Measurements from ENCODE around the gene COLGALT1. TPM values are rescaled to one million over a fixed set of nuclear protein-coding genes. Genes with fewer than 3 reads are reported as not detected.

Gene COLGALT1
- polyA plus RNA-seq, 3 donors = 66.8 to 176 (median 68.8) TPM

GRCh38 chr19:17522988-17523872 lies 32.2 kb upstream of the COLGALT1 start:
- peak overlapping the region; percentile 83 for H3K4me2 ChIP-seq (replicated peaks; ENCODE audit: extremely low read depth, low read length, poor library complexity, severe bottlenecking)
- no peak for TF ChIP-seq CTCF (IDR thresholded peaks at IDR 0.05)
- Mint-ChIP-seq H3K27ac (peak overlapping the region; percentile 87 to 96 (median 94)), H3K4me1 (peaks cover 46% of the 10 kb centered on the region), H3K4me3 (peak overlapping the region; percentile 76 to 88), H3K27me3 (ENCODE audit: low read depth in 3 of 3) (peaks cover 0 to 6% (median 4%) of the 10 kb centered on the region in 3 donors), H3K9me3 (peaks cover 2 to 15% (median 2%) of the 10 kb centered on the region in 7 donors), H3K36me3 (peaks cover 6 to 42% of the 10 kb centered on the region in 2 donors)
- H3K9me3 ChIP-seq (replicated peaks in 1 of 2; ENCODE audit: control insufficient read depth in 1 of 2, insufficient read depth in 1 of 2, low read length in 2 of 2) = peaks cover 0 to 5% of the 10 kb centered on the region in 2 donors
- H4K20me1 ChIP-seq (ENCODE audit: insufficient read depth, low read length) = no peaks in the 10 kb centered on the region
- H3K27me3 ChIP-seq (ENCODE audit: control insufficient read depth in 2 of 2, insufficient read depth in 2 of 2, low read length in 2 of 2) = no peaks in the 10 kb centered on the region
- peak overlapping the region; percentile 83 for H2AFZ ChIP-seq (ENCODE audit: insufficient read depth, low read depth, low read length, poor library complexity, severe bottlenecking)
- peaks cover 30 to 49% of the 10 kb centered on the region in 2 donors for H3K4me1 ChIP-seq (ENCODE audit: control insufficient read depth in 1 of 2, insufficient read depth in 2 of 2, low read length in 2 of 2)
- H3K79me2 ChIP-seq (ENCODE audit: insufficient read depth, low read length) = no peaks in the 10 kb centered on the region
- H3K9ac ChIP-seq (ENCODE audit: insufficient read depth, low read length, poor library complexity, severe bottlenecking) = peak overlapping the region; percentile 40
- peak; percentile 76 to 84 (median 83) for DNase-seq
- intact Hi-C loops (cut with micrococcal nuclease) = no loop called here
- peak overlapping the region in 2 of 3 experiments; percentile 26 to 71 for H3K4me3 ChIP-seq (replicated peaks in 1 of 3; ENCODE audit: low read depth in 2 of 3, low read length in 3 of 3)
- peaks cover 14 to 26% of the 10 kb centered on the region in 2 donors for H3K36me3 ChIP-seq (replicated peaks in 1 of 2; ENCODE audit: control insufficient read depth in 1 of 2, insufficient read depth in 2 of 2, low read length in 2 of 2)
- peak overlapping the region; percentile 88 for H3K27ac ChIP-seq (ENCODE audit: low read depth in 1 of 2, low read length in 2 of 2)
- WGBS (ENCODE audit: insufficient coverage) = under 1% methylated on average over 24 of the region's 24 CpGs

- H3K27me3 ChIP-seq (ENCODE audit: control insufficient read depth in 2 of 2, insufficient read depth in 2 of 2, low read length in 2 of 2) = no peaks in the 10 kb centered on the region
- no peak overlapping the region for H3K27ac ChIP-seq (ENCODE audit: low read depth in 1 of 2, low read length in 2 of 2)
- H3K36me3 ChIP-seq (replicated peaks in 1 of 2; ENCODE audit: control insufficient read depth in 1 of 2, insufficient read depth in 2 of 2, low read length in 2 of 2) = peaks cover 10 to 13% of the 10 kb centered on the region in 2 donors
- no peak overlapping the region for H3K4me3 Mint-ChIP-seq
- peaks cover 6 to 31% of the 10 kb centered on the region in 2 donors for H3K36me3 Mint-ChIP-seq
- no peaks in the 10 kb centered on the region for H3K79me2 ChIP-seq (ENCODE audit: insufficient read depth, low read length)
- WGBS (ENCODE audit: insufficient coverage) = 97% methylated on average over 3 of the region's 4 CpGs
- H3K27me3 Mint-ChIP-seq (ENCODE audit: low read depth in 3 of 3) = peaks cover 0 to 6% (median 4%) of the 10 kb centered on the region in 3 donors
- no peak overlapping the region for H3K4me2 ChIP-seq (replicated peaks; ENCODE audit: extremely low read depth, low read length, poor library complexity, severe bottlenecking)
- H4K20me1 ChIP-seq (ENCODE audit: insufficient read depth, low read length) = no peaks in the 10 kb centered on the region
- intact Hi-C loops (cut with micrococcal nuclease) = no loop called here
- H3K9ac ChIP-seq (ENCODE audit: insufficient read depth, low read length, poor library complexity, severe bottlenecking) = no peak overlapping the region
- H3K9me3 ChIP-seq (replicated peaks in 1 of 2; ENCODE audit: control insufficient read depth in 1 of 2, insufficient read depth in 1 of 2, low read length in 2 of 2) = peaks cover 0 to 15% of the 10 kb centered on the region in 2 donors
- TF ChIP-seq CTCF (IDR thresholded peaks at IDR 0.05) = no peak
- H3K4me1 ChIP-seq (ENCODE audit: control insufficient read depth in 1 of 2, insufficient read depth in 2 of 2, low read length in 2 of 2) = peaks cover 30 to 49% of the 10 kb centered on the region in 2 donors
- no peak overlapping the region for H2AFZ ChIP-seq (ENCODE audit: insufficient read depth, low read depth, low read length, poor library complexity, severe bottlenecking)
- DNase-seq = no peak
- H3K27ac Mint-ChIP-seq = peak overlapping the region in 5 of 7 donors; percentile 15 to 94 (median 45)
- H3K4me1 Mint-ChIP-seq = peaks cover 46% of the 10 kb centered on the region
- peaks cover 6 to 21% (median 12%) of the 10 kb centered on the region in 7 donors for H3K9me3 Mint-ChIP-seq
- no peak overlapping the region for H3K4me3 ChIP-seq (replicated peaks in 1 of 3; ENCODE audit: low read depth in 2 of 3, low read length in 3 of 3)
These were observed 30.8 kb upstream of the COLGALT1 start for GRCh38 chr19:17524651-17525050.

Data from CD14-positive monocyte (primary cell).